DND-41 (cell line): ENCODE measurements around the gene FOXP4.

Experiments used
- ATAC-seq: fragments of 200-7000 bp; cut with Tn5 transposase; 3 replicates; pipeline ENCODE4 v1.9.1; 2021; ENCODE audit warnings: low read depth; ENCODE audit not compliant: insufficient read depth
- DNase-seq: peaks from one replicate; pipeline ENCODE4 v3.0.0-alpha.2; 2020
- H2AFZ ChIP-seq: 2 replicates; pipeline ENCODE4 v1.6.0; 2012; ENCODE audit warnings: low read depth, low read length
- H3K27ac ChIP-seq: 2 replicates; pipeline ENCODE4 v1.5.1; 2012; ENCODE audit warnings: low read length, inconsistent platforms
- H3K27me3 ChIP-seq: fragments of 200-600 bp; sonication (generic); 2 replicates; pipeline ENCODE4 v1.6.0; 2012; ENCODE audit warnings: low read length, mild to moderate bottlenecking, inconsistent platforms; ENCODE audit not compliant: insufficient read depth, poor library complexity
- H3K36me3 ChIP-seq: 2 replicates; pipeline ENCODE4 v1.5.1; 2012; ENCODE audit warnings: low read length, inconsistent platforms; ENCODE audit not compliant: insufficient read depth
- H3K4me1 ChIP-seq: 2 replicates; pipeline ENCODE4 v1.5.1; 2012; ENCODE audit warnings: mild to moderate bottlenecking, low read length; ENCODE audit not compliant: insufficient read depth
- H3K4me2 ChIP-seq: 2 replicates; pipeline ENCODE4 v1.6.0; 2012; ENCODE audit warnings: mild to moderate bottlenecking, moderate library complexity, low read length, inconsistent platforms; ENCODE audit not compliant: insufficient read depth
- H3K4me3 ChIP-seq, 2 experiments: fragments of 200-600 bp in 1 of 2; shearing (Covaris generic) in 1 of 2; 2 replicates each; pipeline ENCODE4 v1.5.1; 2012 to 2016; ENCODE audit warnings: inconsistent platforms in 2 of 2, low read length in 2 of 2, mild to moderate bottlenecking in 2 of 2, low read depth in 1 of 2, moderate library complexity in 1 of 2
- H3K79me2 ChIP-seq: 2 replicates; pipeline ENCODE4 v1.6.0; 2012; ENCODE audit warnings: low read length, inconsistent platforms; ENCODE audit not compliant: insufficient read depth
- H3K9ac ChIP-seq: 2 replicates; pipeline ENCODE4 v1.6.0; 2012; ENCODE audit warnings: low read depth, mild to moderate bottlenecking, inconsistent platforms, low read length, moderate library complexity
- H3K9me3 ChIP-seq: 2 replicates; pipeline ENCODE4 v1.5.1; 2012; ENCODE audit warnings: low read length, moderate library complexity, mild to moderate bottlenecking, inconsistent platforms; ENCODE audit not compliant: insufficient read depth, severe bottlenecking
- H4K20me1 ChIP-seq: 2 replicates; pipeline ENCODE4 v1.6.0; 2012; ENCODE audit warnings: low read length; ENCODE audit not compliant: insufficient read depth
- EZH2 ChIP-seq: IDR thresholded peaks from 3 replicates; pipeline ENCODE4 v1.6.1; 2012; ENCODE audit warnings: borderline replicate concordance, low read depth, mild to moderate bottlenecking, moderate library complexity, low read length, inconsistent platforms; ENCODE audit not compliant: severe bottlenecking
- TF ChIP-seq, protein P1 (sequence below): IDR thresholded peaks from 2 replicates; pipeline ENCODE4 v1.5.1; 2012; ENCODE audit warnings: borderline replicate concordance, low read length, moderate library complexity, mild to moderate bottlenecking; ENCODE audit not compliant: poor library complexity, severe bottlenecking; ENCODE audit errors: extremely low read depth

FOXP4 gene

DNA sequence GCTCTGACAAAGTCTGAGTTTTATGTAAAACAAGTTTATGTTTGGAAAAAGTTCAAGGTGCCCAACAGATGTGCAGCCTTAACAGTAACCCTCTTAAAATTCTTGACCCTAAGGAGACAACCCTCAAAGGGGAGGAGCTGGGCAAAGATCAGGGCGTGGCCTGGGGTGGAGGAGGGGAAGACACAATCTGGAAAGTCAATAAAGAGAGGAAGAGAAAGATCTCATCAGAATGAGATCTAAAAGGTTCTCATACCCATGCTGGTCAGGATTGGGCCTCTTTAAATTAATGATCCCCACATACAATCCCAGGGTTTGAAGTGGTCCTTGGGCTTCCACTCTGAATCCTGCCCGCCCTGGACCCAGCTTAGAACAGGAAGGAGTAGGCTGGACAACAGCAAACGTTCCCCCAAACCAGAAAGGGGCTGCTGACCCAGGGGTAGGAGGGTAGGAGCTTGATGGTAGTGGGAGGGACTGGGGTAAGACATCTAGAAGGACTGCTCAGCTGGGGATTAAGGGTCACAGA, 33.0 kb downstream of the FOXP4 start:
- ATAC-seq = no peak
- Histone ChIP-seq H3K9ac (no peak overlapping the region), H3K4me1 (peaks cover 5% of the 10 kb centered on the region; the same call in 1 of the 2 replicates)

DNA sequence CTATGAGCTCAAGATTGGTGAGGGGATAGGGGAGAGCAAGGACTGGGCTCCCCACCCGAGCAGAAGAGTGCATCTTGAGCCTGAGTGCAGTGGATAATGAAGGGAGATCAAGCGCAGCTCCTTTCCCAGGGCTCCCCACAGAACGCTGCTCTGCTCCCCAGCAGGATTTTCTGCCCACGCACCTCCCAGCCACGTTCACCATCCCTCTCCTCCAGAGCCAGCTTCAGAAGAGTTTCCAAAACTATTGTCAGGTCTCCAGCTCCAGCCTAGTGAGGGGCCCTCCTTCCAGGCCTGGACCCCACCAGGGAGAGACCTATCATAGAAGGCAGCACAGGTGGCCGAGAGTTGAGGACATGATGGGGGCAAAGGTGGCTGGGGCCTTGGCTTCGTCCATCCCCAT, 34.5 kb downstream of the FOXP4 start:
- Histone ChIP-seq H2AFZ (no peak overlapping the region), H3K27me3 (no peaks in the 10 kb centered on the region), H3K79me2 (no peaks in the 10 kb centered on the region), H3K4me1 (peaks cover 5% of the 10 kb centered on the region; the same call in 1 of the 2 replicates), H4K20me1 (peaks cover 31% of the 10 kb centered on the region), H3K36me3 (peaks cover 84% of the 10 kb centered on the region), H3K9me3 (no peaks in the 10 kb centered on the region), H3K9ac (no peak overlapping the region), H3K27ac (no peak overlapping the region), H3K4me2 (no peak overlapping the region), H3K4me3 (no peak overlapping the region)
- ATAC-seq (no peak), DNase-seq (no peak)
- TF ChIP-seq, protein P1, sequence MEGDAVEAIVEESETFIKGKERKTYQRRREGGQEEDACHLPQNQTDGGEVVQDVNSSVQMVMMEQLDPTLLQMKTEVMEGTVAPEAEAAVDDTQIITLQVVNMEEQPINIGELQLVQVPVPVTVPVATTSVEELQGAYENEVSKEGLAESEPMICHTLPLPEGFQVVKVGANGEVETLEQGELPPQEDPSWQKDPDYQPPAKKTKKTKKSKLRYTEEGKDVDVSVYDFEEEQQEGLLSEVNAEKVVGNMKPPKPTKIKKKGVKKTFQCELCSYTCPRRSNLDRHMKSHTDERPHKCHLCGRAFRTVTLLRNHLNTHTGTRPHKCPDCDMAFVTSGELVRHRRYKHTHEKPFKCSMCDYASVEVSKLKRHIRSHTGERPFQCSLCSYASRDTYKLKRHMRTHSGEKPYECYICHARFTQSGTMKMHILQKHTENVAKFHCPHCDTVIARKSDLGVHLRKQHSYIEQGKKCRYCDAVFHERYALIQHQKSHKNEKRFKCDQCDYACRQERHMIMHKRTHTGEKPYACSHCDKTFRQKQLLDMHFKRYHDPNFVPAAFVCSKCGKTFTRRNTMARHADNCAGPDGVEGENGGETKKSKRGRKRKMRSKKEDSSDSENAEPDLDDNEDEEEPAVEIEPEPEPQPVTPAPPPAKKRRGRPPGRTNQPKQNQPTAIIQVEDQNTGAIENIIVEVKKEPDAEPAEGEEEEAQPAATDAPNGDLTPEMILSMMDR = no peak
- TF ChIP-seq EZH2 = no peak

More for the DNA sequence above, 33.0 kb downstream of the FOXP4 start:
- H3K4me3 ChIP-seq = no peak overlapping the region
- H3K27ac ChIP-seq = 0 out of 2 replicates have a peak overlapping the region, but pooled peaks have one; percentile 12
- H3K36me3 ChIP-seq = peaks cover 71% of the 10 kb centered on the region
- no peaks in the 10 kb centered on the region for H3K9me3 ChIP-seq
- H3K4me2 ChIP-seq = no peak overlapping the region
- H3K27me3 ChIP-seq = no peaks in the 10 kb centered on the region
- TF ChIP-seq EZH2 = no peak
- TF ChIP-seq, protein P1 = no peak
- peaks cover 3% of the 10 kb centered on the region; the same call in 1 of the 2 replicates for H3K79me2 ChIP-seq
- no peak for DNase-seq
- no peak overlapping the region for H2AFZ ChIP-seq
- peaks cover 25% of the 10 kb centered on the region for H4K20me1 ChIP-seq

DNA sequence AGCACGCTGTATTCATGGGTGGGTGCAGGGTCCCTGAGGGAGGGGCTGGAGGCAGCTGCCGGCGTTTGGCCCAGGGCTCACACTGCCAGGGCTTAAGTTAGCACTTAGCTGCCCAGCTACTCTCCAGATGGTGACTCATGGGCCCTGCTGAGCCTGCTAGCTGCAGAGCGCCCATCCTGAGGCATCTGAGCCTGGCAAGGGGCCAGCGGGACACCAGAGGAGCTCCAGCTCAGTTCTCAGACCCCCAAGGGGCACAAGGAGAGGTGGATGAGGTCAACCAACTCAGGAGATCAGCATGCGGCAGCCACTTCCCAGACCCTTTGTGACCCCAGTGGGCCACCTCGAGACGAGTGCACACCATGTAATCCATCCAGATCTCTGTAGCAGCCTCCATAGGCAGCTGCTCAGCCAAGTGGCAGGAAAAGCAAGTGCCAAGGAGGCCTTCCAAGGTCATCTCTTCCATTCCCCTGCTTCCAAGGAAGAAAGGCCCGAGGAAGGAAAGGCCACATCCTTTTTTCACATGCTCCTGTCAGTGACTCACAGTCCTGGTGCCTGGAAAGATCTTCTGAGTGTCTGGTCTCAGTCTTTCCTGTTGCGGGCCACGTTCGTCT, 35.3 kb downstream of the FOXP4 start:
- no peak overlapping the region for H3K4me2 ChIP-seq
- DNase-seq (no peak), ATAC-seq (no peak)
- no peak overlapping the region for H3K27ac ChIP-seq
- peaks cover 87% of the 10 kb centered on the region for H3K36me3 ChIP-seq
- H3K79me2 ChIP-seq = no peaks in the 10 kb centered on the region
- TF ChIP-seq EZH2 = no peak
- TF ChIP-seq, protein P1 = no peak
- no peaks in the 10 kb centered on the region for H3K9me3 ChIP-seq
- peaks cover 5% of the 10 kb centered on the region; the same call in 1 of the 2 replicates for H3K4me1 ChIP-seq
- no peaks in the 10 kb centered on the region for H3K27me3 ChIP-seq
- peaks cover 32% of the 10 kb centered on the region for H4K20me1 ChIP-seq
- H3K4me3 ChIP-seq = no peak overlapping the region
- H2AFZ ChIP-seq = no peak overlapping the region
- no peak overlapping the region for H3K9ac ChIP-seq
